ENCODE results near the gene CES4A.

DNA sequence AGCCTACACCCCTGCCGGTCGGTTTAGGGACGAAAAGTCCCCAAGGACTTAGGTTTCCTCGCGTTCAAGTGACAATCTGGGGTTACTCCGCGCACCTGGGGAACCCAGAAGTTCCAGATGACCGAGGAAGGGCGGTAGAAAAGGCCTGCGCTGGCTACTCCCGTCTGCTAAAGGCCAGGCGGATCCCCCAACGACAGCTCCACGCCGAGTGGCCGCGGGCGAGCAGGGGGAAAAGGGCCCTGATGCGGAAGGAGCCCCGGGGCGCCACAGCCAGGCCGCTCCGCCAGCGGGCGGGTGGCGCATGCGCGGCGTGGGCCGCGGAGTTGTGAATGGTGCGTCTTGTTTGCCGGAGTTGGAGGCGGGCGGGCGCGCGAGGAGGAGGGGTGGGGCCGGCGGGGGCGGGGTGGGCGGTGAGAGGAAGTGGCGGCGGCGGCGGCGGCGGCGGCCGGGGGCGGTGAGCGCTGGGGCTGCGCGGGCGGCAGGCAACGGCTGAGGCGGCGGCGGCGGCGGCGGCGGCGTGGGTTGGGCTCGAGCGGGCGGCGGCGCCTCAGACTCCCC, 40.4 kb downstream of the CES4A start, which contains the start of gene CBFB:
- TF ChIP-seq, protein P1, sequence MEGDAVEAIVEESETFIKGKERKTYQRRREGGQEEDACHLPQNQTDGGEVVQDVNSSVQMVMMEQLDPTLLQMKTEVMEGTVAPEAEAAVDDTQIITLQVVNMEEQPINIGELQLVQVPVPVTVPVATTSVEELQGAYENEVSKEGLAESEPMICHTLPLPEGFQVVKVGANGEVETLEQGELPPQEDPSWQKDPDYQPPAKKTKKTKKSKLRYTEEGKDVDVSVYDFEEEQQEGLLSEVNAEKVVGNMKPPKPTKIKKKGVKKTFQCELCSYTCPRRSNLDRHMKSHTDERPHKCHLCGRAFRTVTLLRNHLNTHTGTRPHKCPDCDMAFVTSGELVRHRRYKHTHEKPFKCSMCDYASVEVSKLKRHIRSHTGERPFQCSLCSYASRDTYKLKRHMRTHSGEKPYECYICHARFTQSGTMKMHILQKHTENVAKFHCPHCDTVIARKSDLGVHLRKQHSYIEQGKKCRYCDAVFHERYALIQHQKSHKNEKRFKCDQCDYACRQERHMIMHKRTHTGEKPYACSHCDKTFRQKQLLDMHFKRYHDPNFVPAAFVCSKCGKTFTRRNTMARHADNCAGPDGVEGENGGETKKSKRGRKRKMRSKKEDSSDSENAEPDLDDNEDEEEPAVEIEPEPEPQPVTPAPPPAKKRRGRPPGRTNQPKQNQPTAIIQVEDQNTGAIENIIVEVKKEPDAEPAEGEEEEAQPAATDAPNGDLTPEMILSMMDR (IDR thresholded peaks at IDR 0.05): peak in 1 of 6 experiments; percentile 13
- peak in 1 of 2 donors; percentile 82 for TF ChIP-seq POLR2A (IDR thresholded peaks at IDR 0.05)

Measured in thyroid gland (tissue), 4 donors.